ENCODE results near the gene PRORP. TPM values are rescaled to one million over a fixed set of nuclear protein-coding genes. Genes with fewer than 3 reads are reported as not detected.

The PRORP gene
- total RNA-seq, 1 experiment from 2014 or later: 44.1 TPM

- TF ChIP-seq ZNF532 (CRISPR knock-in tag; IDR thresholded peaks at IDR 0.05; ENCODE audit: borderline replicate concordance) (no peak), GTF2I (CRISPR knock-in tag; conservative IDR thresholded peaks at IDR 0.05) (no peak), ATF2 (CRISPR knock-in tag; IDR thresholded peaks at IDR 0.05; ENCODE audit: borderline replicate concordance, low read depth) (no peak), ZNF232 (CRISPR knock-in tag; IDR thresholded peaks at IDR 0.05) (no peak), CDX4 (CRISPR knock-in tag; IDR thresholded peaks at IDR 0.05; ENCODE audit: borderline replicate concordance) (no peak), MLX (CRISPR knock-in tag; IDR thresholded peaks at IDR 0.05) (no peak), SP1 (CRISPR knock-in tag; conservative IDR thresholded peaks at IDR 0.05) (no peak), CBFB (CRISPR knock-in tag; IDR thresholded peaks at IDR 0.05; ENCODE audit: low read depth) (no peak), EMX1 (CRISPR knock-in tag; IDR thresholded peaks at IDR 0.05) (no peak), RELA (CRISPR knock-in tag; IDR thresholded peaks at IDR 0.05; ENCODE audit: borderline replicate concordance) (no peak), MXD4 (CRISPR knock-in tag; IDR thresholded peaks at IDR 0.05; ENCODE audit: borderline replicate concordance) (no peak), RORB (CRISPR knock-in tag; IDR thresholded peaks at IDR 0.05) (no peak)
Observed at GRCh38 chr14:35167496-35167895, 45.1 kb downstream of the PRORP start (continued).

Other genes with a start within 250 kb of the PRORP start
- 17.1 to 28.2 TPM (median 21.2 TPM) in 3 replicates for gene BAZ1A, start 247.2 kb upstream of the PRORP start, total RNA-seq (2021)
- gene SRP54, start 139.6 kb upstream of the PRORP start, total RNA-seq (2021): 54.0 to 57.0 TPM (median 55.1 TPM) in 3 replicates
- 36.8 to 44.7 TPM (median 44.3 TPM) in 3 replicates for gene FAM177A1, start 76.3 kb upstream of the PRORP start, total RNA-seq (2021)
- gene PPP2R3C, start 562 bp upstream of the PRORP start, total RNA-seq (2021): 31.2 to 33.8 TPM (median 31.6 TPM) in 3 replicates
- 197 to 215 TPM (median 210 TPM) in 3 replicates for gene PSMA6, start 169.8 kb downstream of the PRORP start, total RNA-seq (2021)

Data from WTC11 (cell line).